ENCODE measurements around the gene KIF13A.
"Not testable (repeated sequence)": the region's sequence is repeated elsewhere in the genome, so short reads cannot be mapped to it uniquely, and the experiment has no call there.

The KIF13A gene

DNA sequence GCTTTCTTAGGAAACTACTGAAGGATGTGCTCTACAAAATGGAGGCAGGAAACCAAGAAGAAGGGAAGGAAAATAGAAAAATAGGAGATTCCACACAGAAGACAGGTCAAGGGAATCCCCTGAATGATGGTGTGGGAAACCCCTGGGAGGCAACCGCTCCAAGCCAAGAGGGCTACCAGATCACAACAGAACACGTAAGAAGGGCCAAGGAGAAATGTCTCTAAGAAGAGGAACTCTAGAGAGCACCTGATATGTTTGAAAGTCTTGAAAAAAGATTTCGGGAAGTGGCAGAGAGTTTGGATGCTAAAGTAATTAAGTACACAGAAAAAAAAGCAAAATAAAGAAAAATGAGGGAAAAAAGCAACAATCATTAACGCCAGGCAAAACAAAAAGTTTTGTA is 7.1 kb downstream of the KIF13A start:
- Histone ChIP-seq H3K36me3 (ENCODE audit: insufficient read depth, low read depth, low read length) (peaks cover 13% of the 10 kb centered on the region; the same call in 1 of the 2 replicates), H3K9me3 (ENCODE audit: insufficient read depth, low read depth, low read length) (no peaks in the 10 kb centered on the region), H3K27me3 (ENCODE audit: insufficient read depth, low read length) (no peaks in the 10 kb centered on the region), H3K27ac (ENCODE audit: low read length) (no peak overlapping the region), H3K9ac (ENCODE audit: low read depth, low read length) (no peak overlapping the region), H3K4me3 (ENCODE audit: low read length) (no peak overlapping the region), H3K4me1 (ENCODE audit: insufficient read depth, low read length) (peaks cover 15% of the 10 kb centered on the region)

DNA sequence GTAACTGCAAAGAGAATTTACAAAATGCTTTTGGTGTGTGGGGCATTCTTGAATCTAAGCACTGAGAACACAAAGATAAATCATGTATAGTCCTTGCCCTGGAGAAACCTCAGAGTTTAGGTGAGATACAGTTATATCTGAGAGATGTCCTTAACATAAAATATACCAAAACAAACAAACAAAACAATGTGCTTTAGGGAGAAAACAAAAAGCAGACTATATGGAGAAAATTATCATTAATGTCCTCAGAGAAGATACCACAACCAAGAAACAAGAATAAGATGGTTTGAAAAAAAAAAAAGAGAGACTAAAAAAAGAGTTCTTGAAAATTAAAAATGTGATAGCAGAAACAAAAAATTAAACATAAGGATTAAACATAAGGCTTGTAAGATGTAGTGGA is 8.0 kb downstream of the KIF13A start:
- peaks cover 10% of the 10 kb centered on the region for H3K4me1 ChIP-seq (ENCODE audit: insufficient read depth, low read length)
- H3K27me3 ChIP-seq (ENCODE audit: insufficient read depth, low read length) = no peaks in the 10 kb centered on the region
- H3K36me3 ChIP-seq (ENCODE audit: insufficient read depth, low read depth, low read length) = peaks cover 13% of the 10 kb centered on the region; the same call in 1 of the 2 replicates
- H3K9me3 ChIP-seq (ENCODE audit: insufficient read depth, low read depth, low read length) = no peaks in the 10 kb centered on the region
- H3K27ac ChIP-seq (ENCODE audit: low read length) = no peak overlapping the region
- H3K9ac ChIP-seq (ENCODE audit: low read depth, low read length) = no peak overlapping the region
- H3K4me3 ChIP-seq (ENCODE audit: low read length) = no peak overlapping the region

DNA sequence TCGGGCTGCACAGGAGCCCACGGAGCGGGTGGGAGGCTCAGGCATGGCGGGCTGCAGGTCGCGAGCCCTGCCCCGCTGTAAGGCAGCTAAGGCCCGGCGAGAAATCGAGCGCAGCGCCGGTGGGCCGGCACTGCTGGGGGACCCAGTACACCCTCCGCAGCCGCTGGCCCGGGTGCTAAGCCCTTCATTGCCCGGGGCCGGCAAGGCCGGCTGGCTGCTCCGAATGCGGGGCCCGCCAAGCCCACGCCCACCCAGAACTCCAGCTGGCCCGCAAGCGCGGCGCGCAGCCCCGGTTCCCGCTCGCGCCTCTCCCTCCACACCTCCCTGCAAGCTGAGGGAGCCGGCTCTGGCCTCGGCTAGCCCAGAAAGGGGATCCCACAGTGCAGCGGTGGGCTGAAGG is 11.2 kb downstream of the KIF13A start:
- H3K4me1 ChIP-seq (ENCODE audit: insufficient read depth, low read length) = peaks cover 25% of the 10 kb centered on the region
- not testable (repeated sequence) for H3K36me3 ChIP-seq (ENCODE audit: insufficient read depth, low read depth, low read length); H3K9ac ChIP-seq (ENCODE audit: low read depth, low read length); H3K4me3 ChIP-seq (ENCODE audit: low read length); H3K27ac ChIP-seq (ENCODE audit: low read length); H3K27me3 ChIP-seq (ENCODE audit: insufficient read depth, low read length); H3K9me3 ChIP-seq (ENCODE audit: insufficient read depth, low read depth, low read length)

GRCh38 chr6:17974570-17975368 is 12.7 kb downstream of the KIF13A start:
- no peak overlapping the region for H3K4me3 ChIP-seq (ENCODE audit: low read length)
- no peak overlapping the region for H3K27ac ChIP-seq (ENCODE audit: low read length)
- H3K9me3 ChIP-seq (ENCODE audit: insufficient read depth, low read depth, low read length) = no peaks in the 10 kb centered on the region
- H3K27me3 ChIP-seq (ENCODE audit: insufficient read depth, low read length) = no peaks in the 10 kb centered on the region
- H3K36me3 ChIP-seq (ENCODE audit: insufficient read depth, low read depth, low read length) = no peaks in the 10 kb centered on the region
- no peak overlapping the region for H3K9ac ChIP-seq (ENCODE audit: low read depth, low read length)
- peaks cover 25% of the 10 kb centered on the region for H3K4me1 ChIP-seq (ENCODE audit: insufficient read depth, low read length)

GRCh38 chr6:17972978-17973622 is 14.3 kb downstream of the KIF13A start:
- no peaks in the 10 kb centered on the region for H3K36me3 ChIP-seq (ENCODE audit: insufficient read depth, low read depth, low read length)
- peaks cover 26% of the 10 kb centered on the region for H3K4me1 ChIP-seq (ENCODE audit: insufficient read depth, low read length)
- peak overlapping the region; percentile 1; the same call in 1 of the 2 replicates for H3K9ac ChIP-seq (ENCODE audit: low read depth, low read length)
- no peak overlapping the region for H3K27ac ChIP-seq (ENCODE audit: low read length)
- H3K4me3 ChIP-seq (ENCODE audit: low read length) = no peak overlapping the region
- no peaks in the 10 kb centered on the region for H3K9me3 ChIP-seq (ENCODE audit: insufficient read depth, low read depth, low read length)
- no peaks in the 10 kb centered on the region for H3K27me3 ChIP-seq (ENCODE audit: insufficient read depth, low read length)

GRCh38 chr6:17972074-17972952 is 15.1 kb downstream of the KIF13A start:
- Histone ChIP-seq H3K4me3 (ENCODE audit: low read length) (no peak overlapping the region), H3K27me3 (ENCODE audit: insufficient read depth, low read length) (no peaks in the 10 kb centered on the region), H3K27ac (ENCODE audit: low read length) (no peak overlapping the region), H3K36me3 (ENCODE audit: insufficient read depth, low read depth, low read length) (no peaks in the 10 kb centered on the region), H3K9ac (ENCODE audit: low read depth, low read length) (peak overlapping the region; percentile 1; the same call in 1 of the 2 replicates), H3K9me3 (ENCODE audit: insufficient read depth, low read depth, low read length) (no peaks in the 10 kb centered on the region), H3K4me1 (ENCODE audit: insufficient read depth, low read length) (peaks cover 31% of the 10 kb centered on the region)

DNA sequence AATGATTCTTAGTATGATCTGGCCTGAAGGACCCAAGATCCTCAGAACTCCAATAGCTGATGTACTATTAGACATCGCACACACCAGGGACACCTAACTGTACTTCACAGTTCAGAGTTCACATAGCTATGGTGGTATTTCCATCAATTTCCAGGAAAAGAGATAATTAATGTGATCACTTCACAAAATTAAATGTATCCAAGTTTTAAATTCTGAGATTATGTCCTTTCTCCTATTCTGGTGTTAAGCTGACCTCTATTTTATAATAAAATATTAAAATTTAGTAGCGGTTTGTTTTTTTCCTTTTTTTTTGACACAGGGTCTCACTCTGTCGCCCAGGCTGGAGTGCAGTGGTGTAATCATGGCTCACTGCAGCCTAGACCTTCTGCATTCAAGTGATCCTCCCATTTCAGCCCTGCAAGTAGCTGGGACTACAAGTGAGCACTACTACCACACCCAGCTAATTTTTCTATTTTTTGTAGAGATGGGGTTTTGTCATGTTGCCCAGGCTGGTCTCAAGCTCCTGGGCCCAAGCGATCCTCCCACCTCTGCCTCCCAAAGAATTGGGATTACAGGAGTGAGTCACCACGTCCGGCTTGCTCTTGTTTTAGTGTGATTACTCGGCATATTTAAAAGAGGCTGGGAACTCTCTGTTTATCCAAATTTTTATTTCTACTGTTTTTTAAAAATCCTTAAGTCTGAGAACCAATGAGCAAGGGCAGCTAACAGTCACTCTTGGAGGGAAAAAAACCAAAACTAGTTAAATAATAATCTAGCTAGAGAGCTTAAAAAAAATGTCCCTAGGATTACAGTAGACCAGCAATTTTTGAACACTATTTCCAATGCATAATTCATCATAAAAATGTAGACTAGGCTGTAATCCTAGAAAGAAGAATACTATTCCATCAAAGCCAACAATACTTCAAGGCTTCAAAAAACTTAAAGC is 16.0 kb downstream of the KIF13A start:
- no peaks in the 10 kb centered on the region for H3K36me3 ChIP-seq (ENCODE audit: insufficient read depth, low read depth, low read length)
- no peaks in the 10 kb centered on the region for H3K9me3 ChIP-seq (ENCODE audit: insufficient read depth, low read depth, low read length)
- H3K27ac ChIP-seq (ENCODE audit: low read length) = no peak overlapping the region
- no peak overlapping the region for H3K4me3 ChIP-seq (ENCODE audit: low read length)
- H3K27me3 ChIP-seq (ENCODE audit: insufficient read depth, low read length) = no peaks in the 10 kb centered on the region
- peak overlapping the region; percentile 1; the same call in 1 of the 2 replicates for H3K9ac ChIP-seq (ENCODE audit: low read depth, low read length)
- peaks cover 31% of the 10 kb centered on the region for H3K4me1 ChIP-seq (ENCODE audit: insufficient read depth, low read length)

DNA sequence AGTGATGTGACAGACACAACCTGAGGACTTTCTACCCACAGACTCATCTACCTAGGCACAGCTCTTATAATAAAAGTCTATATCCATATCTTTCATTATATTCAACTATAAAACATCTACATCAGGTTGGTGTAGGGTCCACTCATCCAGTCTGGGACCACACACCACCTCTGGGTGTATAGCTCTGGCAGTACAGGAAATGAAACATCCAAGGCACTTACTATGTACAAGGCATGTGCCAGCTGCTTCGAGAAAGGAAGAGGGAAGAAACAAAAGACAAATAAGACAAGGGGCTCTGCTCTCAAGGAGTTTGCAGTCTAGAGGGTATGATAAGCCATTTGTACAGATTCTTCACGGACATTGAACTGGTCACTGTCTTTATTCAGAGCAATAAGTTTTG is 18.6 kb downstream of the KIF13A start:
- no peaks in the 10 kb centered on the region for H3K36me3 ChIP-seq (ENCODE audit: insufficient read depth, low read depth, low read length)
- no peaks in the 10 kb centered on the region for H3K9me3 ChIP-seq (ENCODE audit: insufficient read depth, low read depth, low read length)
- no peak overlapping the region for H3K27ac ChIP-seq (ENCODE audit: low read length)
- H3K4me1 ChIP-seq (ENCODE audit: insufficient read depth, low read length) = peaks cover 28% of the 10 kb centered on the region
- no peak overlapping the region for H3K4me3 ChIP-seq (ENCODE audit: low read length)
- H3K27me3 ChIP-seq (ENCODE audit: insufficient read depth, low read length) = no peaks in the 10 kb centered on the region
- no peak overlapping the region for H3K9ac ChIP-seq (ENCODE audit: low read depth, low read length)

GRCh38 chr6:17967668-17968518 is 19.5 kb downstream of the KIF13A start:
- H3K27me3 ChIP-seq (ENCODE audit: insufficient read depth, low read length) = no peaks in the 10 kb centered on the region
- H3K9ac ChIP-seq (ENCODE audit: low read depth, low read length) = no peak overlapping the region
- H3K27ac ChIP-seq (ENCODE audit: low read length) = no peak overlapping the region
- H3K9me3 ChIP-seq (ENCODE audit: insufficient read depth, low read depth, low read length) = no peaks in the 10 kb centered on the region
- H3K36me3 ChIP-seq (ENCODE audit: insufficient read depth, low read depth, low read length) = no peaks in the 10 kb centered on the region
- H3K4me1 ChIP-seq (ENCODE audit: insufficient read depth, low read length) = peaks cover 20% of the 10 kb centered on the region
- H3K4me3 ChIP-seq (ENCODE audit: low read length) = no peak overlapping the region

- no peak overlapping the region for H3K27ac ChIP-seq (ENCODE audit: low read length)
- H3K4me3 ChIP-seq (ENCODE audit: low read length) = no peak overlapping the region
- H3K9ac ChIP-seq (ENCODE audit: low read depth, low read length) = no peak overlapping the region
- peaks cover 8% of the 10 kb centered on the region; the same call in 1 of the 2 replicates for H3K4me1 ChIP-seq (ENCODE audit: insufficient read depth, low read length)
- H3K27me3 ChIP-seq (ENCODE audit: insufficient read depth, low read length) = no peaks in the 10 kb centered on the region
- no peaks in the 10 kb centered on the region for H3K36me3 ChIP-seq (ENCODE audit: insufficient read depth, low read depth, low read length)
- H3K9me3 ChIP-seq (ENCODE audit: insufficient read depth, low read depth, low read length) = no peaks in the 10 kb centered on the region
These were observed 21.0 kb downstream of the KIF13A start for GRCh38 chr6:17966451-17966850.
